Skeletal muscle tissue (tissue), 4 donors: Measurements from ENCODE around the gene SMOC2. TPM values are rescaled to one million over a fixed set of nuclear protein-coding genes. Genes with fewer than 3 reads are reported as not detected.

ENCODE experiments used
- H3K27ac ChIP-seq: one replicate; pipeline ENCODE4 v1.7.0; 2013; ENCODE audit warnings: mild to moderate bottlenecking, low read depth, low read length, inconsistent platforms
- H3K27me3 ChIP-seq, 3 donors: one replicate each; pipeline ENCODE4 v1.7.0; 2013; ENCODE audit warnings: low read length in 3 of 3; ENCODE audit not compliant: control insufficient read depth in 3 of 3, insufficient read depth in 3 of 3
- H3K36me3 ChIP-seq, 3 donors: one replicate each; pipeline ENCODE4 v1.7.0; 2013; ENCODE audit warnings: low read length in 3 of 3; ENCODE audit not compliant: control insufficient read depth in 3 of 3, insufficient read depth in 3 of 3
- H3K4me1 ChIP-seq, 3 donors: one replicate each; pipeline ENCODE4 v1.7.0; 2013; ENCODE audit warnings: low read length in 3 of 3, mild to moderate bottlenecking in 3 of 3; ENCODE audit not compliant: control insufficient read depth in 3 of 3, insufficient read depth in 3 of 3
- H3K4me3 ChIP-seq, 3 donors: one replicate each; pipeline ENCODE4 v1.7.0; 2013; ENCODE audit warnings: low read length in 3 of 3
- H3K9ac ChIP-seq, 3 donors: one replicate each; pipeline ENCODE4 v1.7.0; 2013; ENCODE audit warnings: low read length in 3 of 3, mild to moderate bottlenecking in 3 of 3, moderate library complexity in 2 of 3, low read depth in 1 of 3
- H3K9me3 ChIP-seq, 3 donors: one replicate each; pipeline ENCODE4 v1.7.0; 2013; ENCODE audit warnings: low read length in 3 of 3; ENCODE audit not compliant: control insufficient read depth in 3 of 3
- total RNA-seq: library from RNA; depleted of rRNA; stranded (reverse); fragments of >200 nt; gene quantifications from one replicate; pipeline ENCODE4 v1.2.3, GENCODE V29; 2014
- donor health status: Osteomylitis.

Gene SMOC2
- total RNA-seq, 1 donor from 2014 or later, result 26.6 TPM

GRCh38 chr6:168507297-168507696 lies 66.3 kb downstream of the SMOC2 start:
- H3K27me3 ChIP-seq, result peaks cover 0 to 11% (median 4%) of the 10 kb centered on the region in 3 donors
- no peaks in the 10 kb centered on the region for H3K36me3 ChIP-seq
- no peak overlapping the region for H3K9ac ChIP-seq
- no peak overlapping the region for H3K27ac ChIP-seq
- H3K4me3 ChIP-seq, result no peak overlapping the region
- no peaks in the 10 kb centered on the region for H3K9me3 ChIP-seq
- H3K4me1 ChIP-seq, result peaks cover 0 to 2% (median 0%) of the 10 kb centered on the region in 3 donors

GRCh38 chr6:168507730-168508129 lies 66.7 kb downstream of the SMOC2 start:
- Histone ChIP-seq H3K9ac (no peak overlapping the region), H3K9me3 (no peaks in the 10 kb centered on the region), H3K27ac (no peak overlapping the region), H3K27me3 (peaks cover 0 to 10% (median 4%) of the 10 kb centered on the region in 3 donors), H3K36me3 (no peaks in the 10 kb centered on the region), H3K4me1 (peaks cover 0 to 2% (median 0%) of the 10 kb centered on the region in 3 donors), H3K4me3 (no peak overlapping the region)

- Histone ChIP-seq H3K4me1 (peaks cover 0 to 3% (median under 1%) of the 10 kb centered on the region in 3 donors), H3K9ac (no peak overlapping the region), H3K27me3 (peaks cover 0 to 10% (median 9%) of the 10 kb centered on the region in 3 donors), H3K4me3 (no peak overlapping the region), H3K27ac (no peak overlapping the region), H3K9me3 (no peaks in the 10 kb centered on the region), H3K36me3 (no peaks in the 10 kb centered on the region)
Observed at GRCh38 chr6:168508903-168509302, 67.9 kb downstream of the SMOC2 start.

GRCh38 chr6:168513766-168514165 lies 72.8 kb downstream of the SMOC2 start:
- no peak overlapping the region for H3K4me3 ChIP-seq
- no peaks in the 10 kb centered on the region for H3K9me3 ChIP-seq
- H3K36me3 ChIP-seq, result peaks cover 0 to 3% (median 2%) of the 10 kb centered on the region in 3 donors
- no peak overlapping the region for H3K9ac ChIP-seq
- peaks cover 0 to 8% (median 7%) of the 10 kb centered on the region in 3 donors for H3K27me3 ChIP-seq
- H3K27ac ChIP-seq, result peak overlapping the region; percentile 51
- peaks cover 2 to 8% (median 5%) of the 10 kb centered on the region in 3 donors for H3K4me1 ChIP-seq

- Histone ChIP-seq H3K4me3 (no peak overlapping the region), H3K9me3 (no peaks in the 10 kb centered on the region), H3K27ac (peak overlapping the region; percentile 51), H3K36me3 (peaks cover 0 to 7% (median 2%) of the 10 kb centered on the region in 3 donors), H3K9ac (no peak overlapping the region), H3K4me1 (peaks cover 2 to 8% (median 5%) of the 10 kb centered on the region in 3 donors), H3K27me3 (peaks cover 0 to 8% (median 6%) of the 10 kb centered on the region in 3 donors)
Observed at GRCh38 chr6:168514216-168514615, 73.2 kb downstream of the SMOC2 start.

- no peak overlapping the region for H3K27ac ChIP-seq
- peaks cover 0 to 8% (median 6%) of the 10 kb centered on the region in 3 donors for H3K27me3 ChIP-seq
- no peak overlapping the region for H3K9ac ChIP-seq
- no peaks in the 10 kb centered on the region for H3K9me3 ChIP-seq
- H3K4me3 ChIP-seq, result no peak overlapping the region
- H3K36me3 ChIP-seq, result peaks cover 0 to 7% (median 2%) of the 10 kb centered on the region in 3 donors
- peaks cover 2 to 8% (median 5%) of the 10 kb centered on the region in 3 donors for H3K4me1 ChIP-seq
Observed at GRCh38 chr6:168515376-168515775, 74.4 kb downstream of the SMOC2 start.

- Histone ChIP-seq H3K36me3 (peaks cover 0 to 7% (median 2%) of the 10 kb centered on the region in 3 donors), H3K27me3 (peaks cover 0 to 8% (median 0%) of the 10 kb centered on the region in 3 donors), H3K4me3 (no peak overlapping the region), H3K4me1 (peaks cover 2 to 7% (median 5%) of the 10 kb centered on the region in 3 donors), H3K27ac (no peak overlapping the region), H3K9me3 (no peaks in the 10 kb centered on the region), H3K9ac (no peak overlapping the region)
Observed at GRCh38 chr6:168516944-168517741, 76.2 kb downstream of the SMOC2 start.

- Histone ChIP-seq H3K4me1 (peaks cover 2 to 6% (median 5%) of the 10 kb centered on the region in 3 donors), H3K27ac (no peak overlapping the region), H3K36me3 (peaks cover 0 to 7% (median 2%) of the 10 kb centered on the region in 3 donors), H3K4me3 (no peak overlapping the region), H3K9ac (no peak overlapping the region), H3K9me3 (no peaks in the 10 kb centered on the region), H3K27me3 (peaks cover 0 to 8% (median 0%) of the 10 kb centered on the region in 3 donors)
Observed at GRCh38 chr6:168517742-168518347, 76.9 kb downstream of the SMOC2 start.

GRCh38 chr6:168518348-168518745 lies 77.4 kb downstream of the SMOC2 start:
- Histone ChIP-seq H3K27me3 (peaks cover 0 to 8% (median 0%) of the 10 kb centered on the region in 3 donors), H3K4me1 (peaks cover 2 to 6% (median 5%) of the 10 kb centered on the region in 3 donors), H3K4me3 (no peak overlapping the region), H3K36me3 (peaks cover 0 to 7% (median 2%) of the 10 kb centered on the region in 3 donors), H3K9me3 (no peaks in the 10 kb centered on the region), H3K27ac (no peak overlapping the region), H3K9ac (no peak overlapping the region)

- peak overlapping the region in 1 of 3 donors; percentile 29 for H3K4me3 ChIP-seq
- H3K27ac ChIP-seq, result no peak overlapping the region
- peaks cover 2 to 5% (median 4%) of the 10 kb centered on the region in 3 donors for H3K4me1 ChIP-seq
- H3K9me3 ChIP-seq, result no peaks in the 10 kb centered on the region
- H3K27me3 ChIP-seq, result peaks cover 0 to 4% (median 0%) of the 10 kb centered on the region in 3 donors
- peaks cover 0 to 7% (median 2%) of the 10 kb centered on the region in 3 donors for H3K36me3 ChIP-seq
- H3K9ac ChIP-seq, result no peak overlapping the region
Observed at GRCh38 chr6:168518867-168519266, 77.9 kb downstream of the SMOC2 start.
